NB4 (cell line): ENCODE measurements around the gene CRLF2.
A peak's percentile ranks its signal among the peaks of the same experiment; 100 is the strongest.
"Not testable (repeated sequence)": the region's sequence is repeated elsewhere in the genome, so short reads cannot be mapped to it uniquely, and the experiment has no call there.

Source experiments
- DNase-seq: peaks from one replicate; pipeline ENCODE4 v3.0.0; 2010; ENCODE audit warnings: low read depth
- H3K4me3 ChIP-seq: one replicate; pipeline ENCODE4 v1.5.1; 2011; ENCODE audit warnings: mild to moderate bottlenecking, low read depth, low read length, moderate library complexity
- MAX ChIP-seq: IDR thresholded peaks from 2 replicates; pipeline ENCODE4 v1.6.1; 2011; ENCODE audit warnings: low read depth, low read length
- MYC ChIP-seq: IDR thresholded peaks from 2 replicates; pipeline ENCODE4 v1.6.1; 2011; ENCODE audit warnings: low read depth, low read length
- POLR2A ChIP-seq: IDR thresholded peaks from 2 replicates; pipeline ENCODE4 v1.6.1; 2011; ENCODE audit warnings: mild to moderate bottlenecking; ENCODE audit not compliant: insufficient read length; ENCODE audit errors: extremely low read depth
- TF ChIP-seq, protein P1 (sequence below): IDR thresholded peaks from one replicate; pipeline ENCODE4 v1.5.1; 2012; ENCODE audit warnings: low read depth, low read length

CRLF2 gene

GRCh38 chrX:1246816-1247215 lies 34.4 kb upstream of the CRLF2 start:
- peak; percentile 79 for DNase-seq
- no peak for TF ChIP-seq MYC
- TF ChIP-seq POLR2A: no peak
- TF ChIP-seq MAX: 0 out of 2 replicates have a peak, but pooled peaks have one; percentile 49
- TF ChIP-seq, protein P1, sequence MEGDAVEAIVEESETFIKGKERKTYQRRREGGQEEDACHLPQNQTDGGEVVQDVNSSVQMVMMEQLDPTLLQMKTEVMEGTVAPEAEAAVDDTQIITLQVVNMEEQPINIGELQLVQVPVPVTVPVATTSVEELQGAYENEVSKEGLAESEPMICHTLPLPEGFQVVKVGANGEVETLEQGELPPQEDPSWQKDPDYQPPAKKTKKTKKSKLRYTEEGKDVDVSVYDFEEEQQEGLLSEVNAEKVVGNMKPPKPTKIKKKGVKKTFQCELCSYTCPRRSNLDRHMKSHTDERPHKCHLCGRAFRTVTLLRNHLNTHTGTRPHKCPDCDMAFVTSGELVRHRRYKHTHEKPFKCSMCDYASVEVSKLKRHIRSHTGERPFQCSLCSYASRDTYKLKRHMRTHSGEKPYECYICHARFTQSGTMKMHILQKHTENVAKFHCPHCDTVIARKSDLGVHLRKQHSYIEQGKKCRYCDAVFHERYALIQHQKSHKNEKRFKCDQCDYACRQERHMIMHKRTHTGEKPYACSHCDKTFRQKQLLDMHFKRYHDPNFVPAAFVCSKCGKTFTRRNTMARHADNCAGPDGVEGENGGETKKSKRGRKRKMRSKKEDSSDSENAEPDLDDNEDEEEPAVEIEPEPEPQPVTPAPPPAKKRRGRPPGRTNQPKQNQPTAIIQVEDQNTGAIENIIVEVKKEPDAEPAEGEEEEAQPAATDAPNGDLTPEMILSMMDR: peak; percentile 71
- H3K4me3 ChIP-seq: no peak overlapping the region

- no peak overlapping the region for H3K4me3 ChIP-seq
- peak; percentile 63 for DNase-seq
- TF ChIP-seq, protein P1: peak; percentile 15
- TF ChIP-seq MAX (no peak), MYC (no peak), POLR2A (no peak)
Observed at GRCh38 chrX:1244164-1245076, 32.0 kb upstream of the CRLF2 start.

GRCh38 chrX:1242891-1243402 lies 30.5 kb upstream of the CRLF2 start:
- peak; percentile 32 for DNase-seq
- no peak overlapping the region for H3K4me3 ChIP-seq
- TF ChIP-seq POLR2A: no peak
- no peak for TF ChIP-seq MAX
- TF ChIP-seq, protein P1: no peak
- no peak for TF ChIP-seq MYC

DNA sequence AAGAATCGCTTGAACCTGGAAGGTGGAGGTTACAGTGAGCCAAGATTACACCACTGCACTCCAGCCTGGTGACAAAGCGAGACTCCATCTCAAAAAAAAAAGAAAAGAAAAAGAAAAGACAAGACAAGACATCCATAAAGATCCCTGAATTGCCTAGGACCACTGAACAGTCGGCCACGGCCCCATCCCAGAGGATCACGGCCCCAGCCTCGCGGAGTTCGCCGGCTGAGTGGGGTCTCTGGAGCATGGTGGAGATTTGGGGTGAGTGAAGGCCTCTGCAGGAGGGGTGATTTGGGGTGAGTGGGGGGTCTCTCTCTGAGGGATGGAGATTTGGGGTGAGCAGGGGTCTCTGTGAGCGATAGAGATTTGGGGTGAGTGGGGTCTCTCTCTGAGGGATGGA lies 28.1 kb upstream of the CRLF2 start:
- not testable (repeated sequence) for H3K4me3 ChIP-seq, DNase-seq

DNA sequence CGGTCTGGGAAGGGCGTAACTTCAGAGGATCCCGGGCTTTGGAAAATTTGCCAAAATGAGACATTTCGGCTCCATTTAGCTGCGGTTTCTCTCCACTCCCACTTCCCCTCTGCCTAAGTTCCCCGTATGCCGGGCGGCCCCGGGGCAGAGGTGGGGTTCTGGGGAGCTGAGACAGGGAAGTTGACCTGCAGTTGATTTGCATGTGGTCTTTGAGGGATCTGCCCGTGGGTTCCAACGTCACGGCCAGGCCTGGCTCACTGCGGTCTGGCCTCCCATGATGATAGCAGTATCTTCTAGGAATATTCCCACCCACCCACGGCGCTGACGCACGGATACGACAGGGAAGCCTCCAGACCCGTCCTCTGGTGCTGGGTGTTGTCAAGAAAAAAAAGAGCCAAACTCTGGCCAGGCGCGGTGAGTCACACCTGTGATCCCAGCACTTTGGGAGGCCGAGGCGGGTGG lies 27.3 kb upstream of the CRLF2 start:
- TF ChIP-seq MAX: peak; percentile 30; the same call in 1 of the 2 replicates
- no peak for TF ChIP-seq MYC
- H3K4me3 ChIP-seq: no peak overlapping the region
- DNase-seq: peak; percentile 85

GRCh38 chrX:1231850-1232465 lies 19.5 kb upstream of the CRLF2 start:
- H3K4me3 ChIP-seq: no peak overlapping the region
- TF ChIP-seq MYC (no peak), MAX (no peak), POLR2A (no peak)
- TF ChIP-seq, protein P1: no peak
- peak; percentile 27 for DNase-seq

DNA sequence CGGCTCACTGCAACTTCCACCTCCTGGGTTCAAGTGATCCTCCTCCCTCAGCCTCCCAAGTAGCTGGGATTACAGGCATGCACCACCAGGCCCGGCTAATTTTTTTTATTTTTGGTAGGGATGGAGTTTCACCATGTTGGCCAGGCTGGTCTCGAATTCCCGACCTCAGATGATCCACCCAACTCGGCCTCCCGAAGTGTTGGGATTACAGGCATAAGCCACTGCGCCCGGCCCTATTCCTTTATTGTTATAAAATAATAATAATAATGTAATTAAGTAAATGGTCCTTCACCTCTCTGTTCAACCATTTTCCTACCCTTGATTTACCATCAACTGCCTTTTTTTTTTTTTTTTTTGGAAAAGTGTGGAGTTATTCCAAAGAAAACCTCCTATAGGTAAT lies 15.7 kb upstream of the CRLF2 start:
- H3K4me3 ChIP-seq, DNase-seq: not testable (repeated sequence)
